Neural cell (in vitro differentiated cells): Measurements from ENCODE around the gene HOXD8. TPM values are rescaled to one million over a fixed set of nuclear protein-coding genes. Genes with fewer than 3 reads are reported as not detected.

ENCODE experiments used
- H2AFZ ChIP-seq: fragments of 200-600, 300-800 bp; sonication (generic), shearing (Covaris generic); 2 replicates; pipeline ENCODE4 v1.6.0; 2014; ENCODE audit warnings: low read depth, mild to moderate bottlenecking, antibody characterized with exemption, low read length, moderate library complexity
- H3F3A ChIP-seq: fragments of 200-600 bp; shearing (Covaris generic); 2 replicates; pipeline ENCODE4 v1.6.1; 2016; ENCODE audit warnings: mild to moderate bottlenecking, moderate library complexity, mixed read lengths, antibody characterized with exemption, low read length; ENCODE audit not compliant: insufficient read depth, poor library complexity, severe bottlenecking
- H3K27ac ChIP-seq: fragments of 200-600, 300-800 bp; sonication (generic), shearing (Covaris generic); 2 replicates; pipeline ENCODE4 v1.5.1; 2014; ENCODE audit warnings: mild to moderate bottlenecking, low read length, moderate library complexity
- H3K27me3 ChIP-seq: fragments of 300-800, 200-600 bp; sonication (generic), shearing (Covaris generic); 2 replicates; pipeline ENCODE4 v1.6.0; 2014; ENCODE audit warnings: mild to moderate bottlenecking, low read depth, low read length, moderate library complexity; ENCODE audit not compliant: insufficient read depth
- H3K36me3 ChIP-seq: fragments of 300-800, 200-600 bp; sonication (generic), shearing (Covaris generic); 2 replicates; pipeline ENCODE4 v1.5.1; 2014; ENCODE audit warnings: mild to moderate bottlenecking, antibody characterized with exemption, low read length, moderate library complexity; ENCODE audit not compliant: insufficient read depth
- H3K4me2 ChIP-seq: fragments of 300-800, 200-600 bp; sonication (generic), shearing (Covaris generic); 2 replicates; pipeline ENCODE4 v1.6.0; 2014; ENCODE audit warnings: mild to moderate bottlenecking, low read length
- H3K4me3 ChIP-seq: fragments of 300-800, 200-600 bp; sonication (generic), shearing (Covaris generic); 2 replicates; pipeline ENCODE4 v1.5.1; 2014; ENCODE audit warnings: mild to moderate bottlenecking, low read length, moderate library complexity
- H3K79me2 ChIP-seq: fragments of 200-600 bp; shearing (Covaris generic); replicated peaks from 2 replicates; pipeline ENCODE4 v1.6.0; 2014; ENCODE audit warnings: mild to moderate bottlenecking, low read length, moderate library complexity; ENCODE audit not compliant: insufficient read depth
- H3K9ac ChIP-seq: fragments of 300-800, 200-600 bp; sonication (generic), shearing (Covaris generic); 2 replicates; pipeline ENCODE4 v1.6.1; 2016; ENCODE audit warnings: mild to moderate bottlenecking, low read length, mixed read lengths
- H3K9me2 ChIP-seq: fragments of 200-600 bp; shearing (Covaris generic); 2 replicates; pipeline ENCODE4 v1.6.1; 2016; ENCODE audit warnings: mild to moderate bottlenecking, low read length, mixed read lengths; ENCODE audit not compliant: insufficient read depth
- H3K9me3 ChIP-seq: fragments of 200-600, 300-800 bp; sonication (generic), shearing (Covaris generic); 2 replicates; pipeline ENCODE4 v1.6.1; 2016; ENCODE audit warnings: mild to moderate bottlenecking, mixed run types, low read length, moderate library complexity, mixed read lengths
- H4K20me1 ChIP-seq: fragments of 200-600 bp; shearing (Covaris generic); 2 replicates; pipeline ENCODE4 v1.6.1; 2016; ENCODE audit warnings: mild to moderate bottlenecking, mixed run types; ENCODE audit not compliant: insufficient read depth
- CTCF ChIP-seq: fragments of 450-650 bp; IDR thresholded peaks from 2 replicates; pipeline ENCODE4 v1.5.1; 2014; ENCODE audit warnings: antibody characterized with exemption, mild to moderate bottlenecking, moderate library complexity; ENCODE audit not compliant: poor library complexity, severe bottlenecking
- EP300 ChIP-seq: fragments of 450-650 bp; conservative IDR thresholded peaks from 2 replicates; pipeline ENCODE4 v1.6.1; 2014; ENCODE audit warnings: antibody characterized with exemption, mild to moderate bottlenecking, moderate library complexity; ENCODE audit not compliant: poor library complexity, severe bottlenecking
- EZH2 ChIP-seq: fragments of 200-600, 300-800 bp; shearing (Covaris generic), sonication (generic); IDR thresholded peaks from 2 replicates; pipeline ENCODE4 v1.6.1; 2014; ENCODE audit warnings: antibody characterized with exemption, low read length, borderline replicate concordance, mild to moderate bottlenecking; ENCODE audit not compliant: insufficient read depth, poor library complexity, severe bottlenecking
- MXI1 ChIP-seq: fragments of 450-650 bp; conservative IDR thresholded peaks from 2 replicates; pipeline ENCODE4 v1.6.1; 2014; ENCODE audit warnings: antibody characterized with exemption, mild to moderate bottlenecking; ENCODE audit not compliant: poor library complexity, severe bottlenecking
- POLR2AphosphoS5 ChIP-seq: IDR thresholded peaks from 2 replicates; pipeline ENCODE4 v1.6.1; 2012
- RAD21 ChIP-seq: fragments of 450-650 bp; conservative IDR thresholded peaks from 2 replicates; pipeline ENCODE4 v1.6.1; 2014; ENCODE audit warnings: antibody characterized with exemption, mild to moderate bottlenecking, moderate library complexity
- REST ChIP-seq: IDR thresholded peaks from 2 replicates; pipeline ENCODE4 v1.6.1; 2012; ENCODE audit warnings: borderline replicate concordance
- SMC3 ChIP-seq: fragments of 450-650 bp; conservative IDR thresholded peaks from 2 replicates; pipeline ENCODE4 v1.6.1; 2014; ENCODE audit warnings: antibody characterized with exemption, mild to moderate bottlenecking, moderate library complexity; ENCODE audit not compliant: poor library complexity
- TAF1 ChIP-seq: IDR thresholded peaks from 2 replicates; pipeline ENCODE4 v1.6.1; 2012; ENCODE audit warnings: low read depth
- polyA plus RNA-seq: library from polyadenylated mRNA; depleted of rRNA; stranded (reverse); fragments of >200 nt; gene quantifications from 2 replicates; pipeline ENCODE4 v1.2.3, GENCODE V29; 2014

Gene HOXD8
- polyA plus RNA-seq, 1 donor from 2014 or later = not detected

- Histone ChIP-seq H3K4me3 (no peak overlapping the region), H3K9ac (no peak overlapping the region), H3K27ac (no peak overlapping the region), H3K27me3 (peaks cover 100% of the 10 kb centered on the region), H3K9me2 (no peaks in the 10 kb centered on the region), H4K20me1 (no peaks in the 10 kb centered on the region), H3F3A (no peaks in the 10 kb centered on the region), H3K79me2 (no peaks in the 10 kb centered on the region), H2AFZ (no peak overlapping the region), H3K9me3 (peaks cover 7% of the 10 kb centered on the region), H3K4me2 (no peak overlapping the region), H3K36me3 (no peaks in the 10 kb centered on the region)
- peak; percentile 24 for TF ChIP-seq EZH2
- no peak for TF ChIP-seq EP300
Observed at GRCh38 chr2:176099159-176099727, 30.3 kb upstream of the HOXD8 start.

- H3K79me2 ChIP-seq = no peaks in the 10 kb centered on the region
- no peak within 1 kb of the TSS for H3K9ac ChIP-seq
- no peaks in the 10 kb centered on the region for H3K36me3 ChIP-seq
- peaks cover 7% of the 10 kb centered on the region for H3K9me3 ChIP-seq
- H3K4me3 ChIP-seq = no peak within 1 kb of the TSS
- no peak within 1 kb of the TSS for H3K27ac ChIP-seq
- H3K27me3 ChIP-seq = peaks cover 100% of the 10 kb centered on the region
- no peaks in the 10 kb centered on the region for H3F3A ChIP-seq
- H4K20me1 ChIP-seq = no peaks in the 10 kb centered on the region
- H3K4me2 ChIP-seq = no peak within 1 kb of the TSS
- no peaks in the 10 kb centered on the region for H3K9me2 ChIP-seq
- H2AFZ ChIP-seq = no peak within 1 kb of the TSS
- TF ChIP-seq EZH2 (peak; percentile 67), SMC3 (no peak)
Observed at GRCh38 chr2:176099728-176100546, 29.6 kb upstream of the HOXD8 start, which contains the start of gene HOXD12. Gene HOXD12 (plus strand): TSS chr2:176099795. CDS start chr2:176099802, 7 bp downstream.

- H2AFZ ChIP-seq = no peak overlapping the region
Observed at GRCh38 chr2:176100547-176101140, 28.9 kb upstream of the HOXD8 start.

GRCh38 chr2:176101216-176101830 is 28.2 kb upstream of the HOXD8 start:
- Histone ChIP-seq H3K79me2 (no peaks in the 10 kb centered on the region), H3K4me2 (no peak overlapping the region), H2AFZ (no peak overlapping the region), H3K27me3 (peaks cover 100% of the 10 kb centered on the region), H3K9ac (no peak overlapping the region), H4K20me1 (no peaks in the 10 kb centered on the region), H3F3A (no peaks in the 10 kb centered on the region), H3K9me3 (peaks cover 7% of the 10 kb centered on the region), H3K9me2 (no peaks in the 10 kb centered on the region), H3K27ac (no peak overlapping the region), H3K4me3 (no peak overlapping the region), H3K36me3 (no peaks in the 10 kb centered on the region)
- TF ChIP-seq REST (no peak), POLR2AphosphoS5 (no peak), SMC3 (no peak), MXI1 (no peak), TAF1 (no peak), EP300 (no peak), RAD21 (no peak), EZH2 (no peak), CTCF (no peak)

More at GRCh38 chr2:176100547-176101140, 28.9 kb upstream of the HOXD8 start:
- H3K9me2 ChIP-seq = no peaks in the 10 kb centered on the region
- no peak overlapping the region for H3K9ac ChIP-seq
- no peaks in the 10 kb centered on the region for H3K79me2 ChIP-seq
- no peak overlapping the region for H3K4me3 ChIP-seq
- no peaks in the 10 kb centered on the region for H3K36me3 ChIP-seq
- no peak overlapping the region for H3K4me2 ChIP-seq
- H3K27me3 ChIP-seq = peaks cover 100% of the 10 kb centered on the region
- no peaks in the 10 kb centered on the region for H3F3A ChIP-seq
- TF ChIP-seq TAF1 = no peak
- peak; percentile 13 for TF ChIP-seq POLR2AphosphoS5
- H4K20me1 ChIP-seq = no peaks in the 10 kb centered on the region
- H3K9me3 ChIP-seq = peaks cover 7% of the 10 kb centered on the region
- H3K27ac ChIP-seq = no peak overlapping the region
